Embryonic facial prominence (tissue), 1 donor: ENCODE data around the gene FGF14.

Experiments used
- DNase-seq: peaks from one replicate; pipeline ENCODE4 v3.0.0-alpha.2; 2016; ENCODE audit errors: extremely low spot score

The FGF14 gene

GRCh38 chr13:101661839-101662238, 740.0 kb downstream of the FGF14 start:
- DNase-seq = no peak
